LNCaP clone FGC (cell line): Measurements from ENCODE around the gene PRDM11.

Experiments used
- DNase-seq: peaks from one replicate; pipeline ENCODE4 v3.0.0-alpha.2; 2011; ENCODE audit warnings: low read depth
- H3K4me3 ChIP-seq: 2 replicates; pipeline ENCODE4 v1.5.1; 2011; ENCODE audit warnings: mild to moderate bottlenecking, low read depth, low read length, control low read depth
- CTCF ChIP-seq: IDR thresholded peaks from 2 replicates; pipeline ENCODE4 v1.5.1; 2012; ENCODE audit warnings: mild to moderate bottlenecking; ENCODE audit not compliant: control insufficient read depth, insufficient read depth; ENCODE audit errors: extremely low read depth

Gene PRDM11

GRCh38 chr11:45147017-45147728 lies 734 bp downstream of the PRDM11 start:
- peak overlapping the region; percentile 83 for H3K4me3 ChIP-seq
- TF ChIP-seq CTCF = no peak
- DNase-seq = peak; percentile 80

GRCh38 chr11:45147891-45148675 lies 1.6 kb downstream of the PRDM11 start:
- no peak for DNase-seq
- peak overlapping the region; percentile 83 for H3K4me3 ChIP-seq

GRCh38 chr11:45149483-45150056 lies 3.1 kb downstream of the PRDM11 start:
- H3K4me3 ChIP-seq = no peak overlapping the region
- no peak for DNase-seq
- TF ChIP-seq CTCF = no peak

More at GRCh38 chr11:45147891-45148675, 1.6 kb downstream of the PRDM11 start:
- TF ChIP-seq CTCF = no peak

- TF ChIP-seq CTCF = no peak
- DNase-seq = no peak
- no peak overlapping the region for H3K4me3 ChIP-seq
These were observed 3.9 kb downstream of the PRDM11 start for GRCh38 chr11:45150301-45150700.

- DNase-seq = no peak
- H3K4me3 ChIP-seq = no peak overlapping the region
- no peak for TF ChIP-seq CTCF
These were observed 4.5 kb downstream of the PRDM11 start for GRCh38 chr11:45150943-45151342.

- H3K4me3 ChIP-seq = no peak overlapping the region
- no peak for DNase-seq
- TF ChIP-seq CTCF = no peak
These were observed 5.0 kb downstream of the PRDM11 start for GRCh38 chr11:45151362-45151982.
